ENCODE measurements around the gene ANKRD53. TPM values are rescaled to one million over a fixed set of nuclear protein-coding genes. Genes with fewer than 3 reads are reported as not detected.

ANKRD53 gene
- total and polyA plus RNA-seq, 9 of the 15 experiments (the other 6 are each of a cell fraction or from before 2014, with no cell fraction given) = 0.18 TPM; not detected in 8

DNA sequence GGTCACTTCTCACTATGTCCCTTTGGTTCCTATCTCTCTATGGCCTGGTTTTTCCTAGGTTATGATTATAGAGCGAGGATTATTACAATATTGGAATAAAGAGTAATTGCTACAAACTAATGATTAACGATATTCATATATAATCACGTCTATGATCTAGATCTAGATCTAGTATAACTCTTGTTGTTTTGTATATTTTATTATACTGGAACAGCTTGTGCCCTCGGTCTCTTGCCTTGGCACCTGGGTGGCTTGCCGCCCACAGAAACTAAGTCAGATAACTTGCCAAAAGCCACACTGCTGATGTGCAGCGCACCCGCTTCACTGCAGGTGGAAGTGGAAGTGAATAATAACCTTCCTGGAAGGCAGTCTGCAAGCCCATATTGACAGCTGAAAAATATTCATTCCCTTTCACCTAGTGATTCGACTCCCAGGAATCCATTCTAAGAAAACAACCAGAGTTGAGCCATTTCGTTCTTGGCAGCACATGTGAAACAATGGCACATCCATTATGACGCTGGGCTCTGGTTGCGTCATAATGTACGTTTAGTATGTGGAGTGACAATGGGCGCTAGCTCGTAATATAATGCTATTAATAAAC, 725 bp upstream of the ANKRD53 start (continued):
- no peak for TF ChIP-seq REST (IDR thresholded peaks at IDR 0.05; ENCODE audit: borderline replicate concordance)
- TF ChIP-seq REST (CRISPR knock-in tag; IDR thresholded peaks at IDR 0.05; ENCODE audit: low read depth) = no peak
- no peak for TF ChIP-seq ZNF431 (CRISPR knock-in tag; IDR thresholded peaks at IDR 0.05)
- TF ChIP-seq MBD2 (IDR thresholded peaks at IDR 0.05; ENCODE audit: borderline replicate concordance, low read depth) = no peak
- TF ChIP-seq ZNF695 (CRISPR knock-in tag; IDR thresholded peaks at IDR 0.05) = no peak
- no peak for TF ChIP-seq HDAC6 (IDR thresholded peaks at IDR 0.05; ENCODE audit: low read depth, low read length)
- no peak for TF ChIP-seq NFRKB (IDR thresholded peaks at IDR 0.05; ENCODE audit: low read depth)
- TF ChIP-seq ZFP36 (IDR thresholded peaks at IDR 0.05; ENCODE audit: low read depth, low read length, partially characterized antibody) = no peak
- no peak for TF ChIP-seq ARID3B (CRISPR knock-in tag; IDR thresholded peaks at IDR 0.05; ENCODE audit: borderline replicate concordance)
- TF ChIP-seq RHOXF2B (CRISPR knock-in tag; conservative IDR thresholded peaks at IDR 0.05) = no peak
- TF ChIP-seq ZC3H8 (IDR thresholded peaks at IDR 0.05) = no peak
- no peak for TF ChIP-seq SNIP1 (IDR thresholded peaks at IDR 0.05; ENCODE audit: low read depth)
- TF ChIP-seq, protein P1, sequence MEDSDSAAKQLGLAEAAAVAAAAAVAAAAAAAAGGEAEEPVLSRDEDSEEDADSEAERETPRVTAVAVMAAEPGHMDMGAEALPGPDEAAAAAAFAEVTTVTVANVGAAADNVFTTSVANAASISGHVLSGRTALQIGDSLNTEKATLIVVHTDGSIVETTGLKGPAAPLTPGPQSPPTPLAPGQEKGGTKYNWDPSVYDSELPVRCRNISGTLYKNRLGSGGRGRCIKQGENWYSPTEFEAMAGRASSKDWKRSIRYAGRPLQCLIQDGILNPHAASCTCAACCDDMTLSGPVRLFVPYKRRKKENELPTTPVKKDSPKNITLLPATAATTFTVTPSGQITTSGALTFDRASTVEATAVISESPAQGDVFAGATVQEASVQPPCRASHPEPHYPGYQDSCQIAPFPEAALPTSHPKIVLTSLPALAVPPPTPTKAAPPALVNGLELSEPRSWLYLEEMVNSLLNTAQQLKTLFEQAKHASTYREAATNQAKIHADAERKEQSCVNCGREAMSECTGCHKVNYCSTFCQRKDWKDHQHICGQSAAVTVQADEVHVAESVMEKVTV (CRISPR knock-in tag; IDR thresholded peaks at IDR 0.05) = no peak
- TF ChIP-seq E2F5 (CRISPR knock-in tag; IDR thresholded peaks at IDR 0.05) = no peak
- no peak for TF ChIP-seq ZBTB8A (IDR thresholded peaks at IDR 0.05; ENCODE audit: partially characterized antibody)
- TF ChIP-seq ZNF41 (CRISPR knock-in tag; conservative IDR thresholded peaks at IDR 0.05) = no peak
- no peak for TF ChIP-seq GATAD2B (IDR thresholded peaks at IDR 0.05; ENCODE audit: borderline replicate concordance)
- no peak for TF ChIP-seq SIRT6 (IDR thresholded peaks at IDR 0.05; ENCODE audit: low read depth, low read length)

Data from K562 (cell line).